GM19395 (cell line): ENCODE results near the gene DENND1C.
A peak's percentile ranks its signal among the peaks of the same experiment; 100 is the strongest.

Source experiments
- ATAC-seq: cut with Tn5 transposase; IDR thresholded peaks from one replicate; pipeline ENCODE4 v1.9.1; 2021; ENCODE audit warnings: mild to moderate bottlenecking, moderate library complexity; ENCODE audit not compliant: unreplicated experiment

DENND1C gene

GRCh38 chr19:6479836-6480398 lies 1.7 kb downstream of the DENND1C start:
- no peak for ATAC-seq

GRCh38 chr19:6478815-6479214 lies 2.8 kb downstream of the DENND1C start:
- no peak for ATAC-seq

GRCh38 chr19:6476896-6477431 lies 4.6 kb downstream of the DENND1C start:
- no peak for ATAC-seq

- ATAC-seq: no peak
Observed at GRCh38 chr19:6476155-6476895, 5.3 kb downstream of the DENND1C start.

GRCh38 chr19:6475321-6476108 lies 6.1 kb downstream of the DENND1C start:
- ATAC-seq: no peak

- ATAC-seq: no peak
Observed at GRCh38 chr19:6473647-6474046, 7.9 kb downstream of the DENND1C start.

- ATAC-seq: no peak
Observed at GRCh38 chr19:6472713-6473112, 8.9 kb downstream of the DENND1C start.

- ATAC-seq: no peak
Observed at GRCh38 chr19:6471076-6471475, 10.5 kb downstream of the DENND1C start.

GRCh38 chr19:6470173-6470572 lies 11.4 kb downstream of the DENND1C start:
- ATAC-seq: no peak

- ATAC-seq: no peak
Observed at GRCh38 chr19:6467384-6467783, 14.2 kb downstream of the DENND1C start.

- no peak for ATAC-seq
Observed at GRCh38 chr19:6466526-6467248, 14.9 kb downstream of the DENND1C start.

GRCh38 chr19:6465663-6466062 lies 15.9 kb downstream of the DENND1C start:
- ATAC-seq: no peak

- ATAC-seq: no peak
Observed at GRCh38 chr19:6465006-6465405, 16.6 kb downstream of the DENND1C start.

GRCh38 chr19:6464070-6464873 lies 17.3 kb downstream of the DENND1C start, which contains the start of gene CRB3:
TSS of gene CRB3 (plus strand) at chr19:6464271. CDS start at chr19:6464702, 431 bp downstream.
- ATAC-seq: no peak

- ATAC-seq: peak; percentile 78
Observed at GRCh38 chr19:6460099-6460884, 21.3 kb downstream of the DENND1C start.

- no peak for ATAC-seq
Observed at GRCh38 chr19:6459262-6460098, 22.1 kb downstream of the DENND1C start, which contains the start of gene SLC25A23. TSS of gene SLC25A23 (minus strand) at chr19:6459792. CDS start at chr19:6459628, 164 bp downstream.

GRCh38 chr19:6458695-6459261 lies 22.8 kb downstream of the DENND1C start:
- no peak for ATAC-seq
